Measurements from ENCODE around the gene RALGAPB.
"Not testable (repeated sequence)": the region's sequence is repeated elsewhere in the genome, so short reads cannot be mapped to it uniquely, and the experiment has no call there.

RALGAPB gene

DNA sequence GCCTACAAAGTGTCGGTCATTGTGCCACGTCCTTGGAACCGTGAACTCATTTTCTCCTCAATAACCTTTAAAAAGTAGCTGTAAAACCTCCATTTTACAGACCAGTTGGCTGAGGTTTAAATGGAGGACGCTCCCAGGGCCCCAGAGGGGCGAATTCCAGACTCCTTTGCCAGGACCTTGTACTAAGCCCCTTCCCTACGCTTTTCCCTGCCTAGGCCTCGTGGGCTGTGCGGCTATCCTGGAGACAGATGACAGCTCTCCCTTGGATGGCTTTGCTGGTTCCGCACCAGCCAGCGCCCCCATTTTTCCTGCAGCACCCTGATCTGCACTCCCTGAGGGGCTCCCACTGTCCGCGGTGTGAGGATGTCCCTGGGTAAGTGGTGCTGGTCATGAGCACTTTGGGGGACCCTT, 25.4 kb upstream of the RALGAPB start:
- DNase-seq (ENCODE audit: low spot score), result peak; percentile 48

- no peak for DNase-seq (ENCODE audit: low spot score)
These were observed 24.5 kb upstream of the RALGAPB start for GRCh38 chr20:38447931-38448675.

DNA sequence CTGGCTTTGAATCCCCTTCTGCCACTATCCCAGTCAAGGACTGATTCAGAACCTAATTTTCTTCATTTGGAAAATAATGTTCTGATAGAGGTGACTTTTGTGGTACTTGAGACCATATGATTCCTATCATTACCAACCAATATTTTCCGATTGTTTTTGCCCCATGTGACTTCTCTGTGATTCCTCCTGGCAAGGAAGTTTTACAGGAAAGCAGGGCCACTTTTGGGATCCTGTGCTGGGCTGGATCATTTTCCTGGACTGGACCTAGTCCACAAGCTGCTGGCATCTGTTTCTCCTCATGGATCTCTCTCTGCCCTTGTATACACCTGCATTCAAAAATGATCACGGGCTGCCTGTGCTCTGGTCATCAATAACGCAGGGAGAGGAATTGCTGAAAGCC, 23.6 kb upstream of the RALGAPB start:
- no peak for DNase-seq (ENCODE audit: low spot score)

DNA sequence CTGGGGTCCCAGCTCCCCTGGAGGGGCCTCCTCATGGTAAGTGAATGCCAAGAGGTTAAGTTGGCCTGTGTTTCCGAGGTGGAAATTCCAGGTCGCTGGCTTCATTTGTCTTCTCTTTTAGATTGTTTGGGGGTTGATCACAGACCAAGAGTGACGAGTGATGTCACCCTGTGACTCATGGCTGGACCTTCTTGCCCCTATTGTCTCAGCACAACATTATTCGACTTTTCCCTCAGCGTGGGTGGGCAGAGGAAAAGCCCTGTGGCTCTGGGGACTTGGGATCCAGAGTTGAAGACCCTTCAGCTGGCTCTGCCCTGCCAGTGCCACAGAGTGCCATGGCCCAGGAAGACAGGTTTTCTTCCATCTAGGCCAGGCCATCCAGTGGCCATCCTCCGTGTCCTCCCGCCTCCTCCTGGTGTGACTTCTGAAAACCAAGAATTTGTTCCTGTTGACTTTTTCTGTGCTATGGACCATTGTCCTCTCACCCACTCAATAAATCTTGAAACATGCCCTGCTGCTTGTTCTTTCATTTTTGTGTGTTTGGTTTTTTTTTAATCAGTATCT, 22.1 kb upstream of the RALGAPB start:
- no peak for DNase-seq (ENCODE audit: low spot score)

DNA sequence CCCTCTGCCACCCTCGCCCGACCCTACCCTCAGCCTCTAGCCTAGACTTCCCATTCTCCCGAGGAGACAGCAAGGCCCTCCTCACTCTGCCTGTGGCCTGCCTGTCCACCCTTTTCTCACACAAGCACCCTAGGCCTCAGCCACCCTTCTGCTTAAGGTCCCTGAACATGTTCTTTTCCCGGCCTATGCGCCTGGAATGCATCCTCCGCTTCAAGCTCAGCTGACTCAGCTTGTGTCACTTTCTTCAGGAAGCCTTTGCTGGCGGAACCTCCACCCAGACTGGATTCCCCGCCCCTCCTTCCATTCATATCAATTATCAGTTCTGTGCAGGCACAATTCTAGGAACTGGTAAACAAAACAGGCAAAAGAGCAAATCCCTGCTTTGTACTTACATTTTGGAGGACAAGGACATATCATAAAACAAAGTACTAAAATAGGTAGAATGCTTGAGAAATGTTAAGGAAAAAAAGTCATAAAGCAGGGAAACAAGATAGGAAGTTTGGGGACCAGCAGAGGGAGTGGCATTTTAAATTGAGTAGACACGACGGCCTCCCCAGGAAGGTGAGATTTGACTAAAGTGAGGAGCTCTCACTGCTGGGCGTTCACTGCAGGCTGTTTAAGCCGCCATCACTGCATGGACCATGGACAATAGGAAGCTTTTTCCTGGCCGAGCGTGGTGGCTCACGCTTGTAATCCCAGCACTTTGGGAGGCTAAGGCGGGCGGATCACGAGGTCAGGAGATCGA, 19.6 kb upstream of the RALGAPB start:
- no peak for DNase-seq (ENCODE audit: low spot score)

- no peak for DNase-seq (ENCODE audit: low spot score)
These were observed 18.7 kb upstream of the RALGAPB start for GRCh38 chr20:38453941-38454340.

- DNase-seq (ENCODE audit: low spot score), result no peak
These were observed 17.8 kb upstream of the RALGAPB start for GRCh38 chr20:38454556-38455473.

DNA sequence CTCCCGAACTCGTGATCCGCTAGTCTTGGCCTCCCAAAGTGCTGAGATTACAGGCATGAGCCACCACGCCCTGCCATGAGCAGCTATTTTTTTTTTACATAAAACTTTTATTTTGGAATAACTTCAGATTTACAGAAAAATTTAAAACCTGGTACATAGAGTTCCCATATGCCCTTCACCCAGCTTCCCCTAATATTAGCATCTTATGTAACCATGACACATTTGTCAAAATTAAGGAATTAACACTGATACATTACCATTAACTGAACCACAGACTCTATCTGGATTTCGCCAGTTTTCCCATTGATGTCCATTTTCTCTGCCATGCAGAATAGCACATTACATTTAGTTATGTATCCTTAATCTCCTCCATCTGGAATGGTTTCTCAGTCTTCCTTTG, 14.3 kb upstream of the RALGAPB start:
- no peak for DNase-seq (ENCODE audit: low spot score)

DNA sequence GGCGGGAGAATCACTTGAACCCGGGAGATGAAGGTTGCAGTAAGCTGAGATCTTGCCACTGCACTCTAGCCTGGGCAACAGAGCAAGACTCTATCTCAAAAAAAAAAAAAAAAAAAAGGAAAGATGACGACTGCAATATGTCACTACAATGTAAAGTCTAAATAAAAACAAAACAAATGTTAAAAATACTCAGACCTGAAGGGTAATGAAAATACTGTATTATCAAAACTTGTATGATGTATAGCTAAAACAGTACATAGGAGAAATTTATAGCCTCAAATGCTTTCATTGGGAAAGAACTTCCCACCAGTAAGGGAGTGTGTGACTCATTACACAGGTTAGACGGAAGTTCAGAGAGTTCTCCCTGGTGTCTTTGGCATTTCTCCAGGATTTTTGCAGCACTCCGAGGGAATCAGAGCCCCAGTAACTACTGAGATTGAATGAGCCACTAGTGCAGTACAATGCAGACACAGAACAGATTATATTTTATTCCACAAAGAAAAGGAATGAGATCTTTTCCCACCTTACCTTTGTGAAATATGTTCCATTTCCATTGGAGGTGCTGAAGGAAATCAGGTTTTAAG, 12.5 kb upstream of the RALGAPB start:
- no peak for DNase-seq (ENCODE audit: low spot score)

DNA sequence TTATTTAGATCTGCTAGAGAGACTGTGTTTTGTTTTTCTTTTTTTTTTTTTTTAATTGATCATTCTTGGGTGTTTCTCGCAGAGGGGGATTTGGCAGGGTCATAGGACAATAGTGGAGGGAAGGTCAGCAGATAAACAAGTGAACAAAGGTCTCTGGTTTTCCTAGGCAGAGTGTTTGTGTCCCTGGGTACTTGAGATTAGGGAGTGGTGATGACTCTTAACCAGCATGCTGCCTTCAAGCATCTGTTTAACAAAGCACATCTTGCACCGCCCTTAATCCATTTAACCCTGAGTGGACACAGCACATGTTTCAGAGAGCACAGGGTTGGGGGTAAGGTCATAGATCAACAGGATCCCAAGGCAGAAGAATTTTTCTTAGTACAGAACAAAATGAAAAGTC, 12.0 kb upstream of the RALGAPB start:
- DNase-seq (ENCODE audit: low spot score), result not testable (repeated sequence)

DNA sequence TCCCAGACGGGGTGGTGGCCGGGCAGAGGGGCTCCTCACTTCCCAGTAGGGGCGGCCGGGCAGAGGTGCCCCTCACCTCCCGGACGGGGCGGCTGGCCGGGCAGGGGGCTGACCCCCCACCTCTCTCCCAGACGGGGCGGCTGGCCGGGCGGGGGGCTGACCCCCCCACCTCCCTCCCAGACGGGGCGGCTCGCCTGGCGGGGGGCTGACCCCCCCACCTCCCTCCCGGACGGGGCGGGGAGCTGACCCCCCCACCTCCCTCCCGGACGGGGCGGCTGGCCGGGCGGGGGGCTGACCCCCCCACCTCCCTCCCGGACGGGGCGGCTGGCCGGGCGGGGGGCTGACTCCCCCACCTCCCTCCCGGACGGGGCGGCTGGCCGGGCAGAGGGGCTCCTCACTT, 11.5 kb upstream of the RALGAPB start:
- DNase-seq (ENCODE audit: low spot score), result not testable (repeated sequence)

GRCh38 chr20:38461569-38461968, 11.1 kb upstream of the RALGAPB start:
- DNase-seq (ENCODE audit: low spot score), result not testable (repeated sequence)

DNA sequence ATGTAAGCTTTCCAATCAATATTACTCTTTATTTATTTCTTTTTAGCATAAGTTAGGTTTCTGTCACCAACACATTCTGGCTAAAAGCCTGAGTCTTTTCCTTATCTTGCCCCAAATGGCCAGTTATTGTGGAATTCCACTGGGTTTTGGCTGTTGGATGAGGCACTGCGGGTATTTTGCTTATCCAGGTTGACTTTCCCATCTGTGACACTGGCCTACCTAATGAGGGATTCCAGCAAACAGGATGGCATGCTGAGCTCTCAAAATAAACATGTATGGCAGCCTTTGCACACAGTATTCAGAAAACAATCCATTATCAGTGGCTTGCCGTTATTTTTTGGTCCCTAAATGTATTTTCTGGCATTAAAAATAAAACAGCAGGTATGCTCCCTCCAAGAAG, 6.5 kb upstream of the RALGAPB start:
- DNase-seq (ENCODE audit: low spot score), result no peak

DNA sequence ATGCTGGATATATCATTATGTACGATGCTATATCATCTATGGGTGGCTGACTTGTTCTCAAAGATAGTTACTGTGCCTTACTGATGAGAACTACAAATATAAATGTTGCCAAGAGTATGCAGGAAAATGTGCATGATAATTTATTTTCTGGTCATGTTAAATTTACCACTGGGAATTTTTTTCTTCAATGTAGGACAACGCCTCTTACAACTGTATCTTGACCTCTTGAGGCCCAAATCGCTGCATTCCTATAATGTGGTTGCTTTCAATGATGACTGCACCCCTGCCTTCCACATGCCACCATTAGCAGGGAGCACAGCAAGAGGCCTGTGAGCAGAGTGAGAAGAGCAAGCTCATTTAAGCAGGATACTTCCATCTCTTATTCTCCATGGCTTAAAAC, 5.7 kb upstream of the RALGAPB start:
- DNase-seq (ENCODE audit: low spot score), result no peak

DNA sequence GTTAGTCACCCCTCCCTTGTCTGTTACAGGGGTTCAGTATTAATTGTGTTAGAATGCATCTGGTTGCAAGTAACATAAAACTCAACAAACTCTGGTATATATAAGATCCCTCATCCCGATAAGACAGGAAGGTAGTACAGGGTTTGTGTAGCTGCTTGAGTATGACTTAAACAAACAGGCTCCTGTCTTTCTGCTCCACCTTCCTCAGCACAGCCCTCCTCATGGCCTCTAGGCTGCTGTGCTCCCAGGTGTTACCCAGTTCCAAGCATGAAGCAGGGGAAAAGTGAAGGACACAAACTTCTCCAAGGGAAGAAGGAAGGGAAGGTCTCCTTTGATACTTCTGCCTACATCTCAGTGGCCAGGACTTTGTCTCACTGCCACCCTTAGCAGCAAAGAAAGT, 1.4 kb upstream of the RALGAPB start:
- DNase-seq (ENCODE audit: low spot score), result no peak

DNA sequence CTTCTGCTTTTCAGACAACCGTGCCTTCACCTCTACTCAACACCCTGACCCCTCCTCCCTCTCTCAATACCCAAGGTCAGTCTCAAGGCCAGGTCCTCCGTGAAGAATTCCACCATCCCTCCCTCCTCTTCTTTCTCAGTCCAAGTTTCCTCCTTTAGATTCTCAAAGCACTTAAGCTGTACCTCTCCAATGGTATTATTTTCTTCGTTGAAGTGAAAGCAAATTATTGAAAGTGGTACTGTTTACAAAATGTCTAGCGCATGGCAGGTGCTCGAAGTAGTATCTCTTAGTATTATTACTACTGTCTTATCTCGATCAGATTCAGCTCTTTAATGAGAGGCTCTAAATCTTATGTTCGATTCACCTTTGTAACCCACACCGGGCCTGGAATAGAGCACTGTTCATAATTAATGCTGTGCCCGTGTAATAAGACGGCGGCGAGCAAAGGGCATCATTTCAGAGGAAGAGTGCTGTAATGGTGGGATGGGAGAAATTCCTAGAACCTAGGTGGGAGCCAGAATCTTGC, 593 bp upstream of the RALGAPB start:
- DNase-seq (ENCODE audit: low spot score), result no peak

- DNase-seq (ENCODE audit: low spot score), result no peak
These were observed 738 bp downstream of the RALGAPB start for GRCh38 chr20:38473367-38473795.

- no peak for DNase-seq (ENCODE audit: low spot score)
These were observed 5.1 kb downstream of the RALGAPB start for GRCh38 chr20:38477747-38478146.

DNA sequence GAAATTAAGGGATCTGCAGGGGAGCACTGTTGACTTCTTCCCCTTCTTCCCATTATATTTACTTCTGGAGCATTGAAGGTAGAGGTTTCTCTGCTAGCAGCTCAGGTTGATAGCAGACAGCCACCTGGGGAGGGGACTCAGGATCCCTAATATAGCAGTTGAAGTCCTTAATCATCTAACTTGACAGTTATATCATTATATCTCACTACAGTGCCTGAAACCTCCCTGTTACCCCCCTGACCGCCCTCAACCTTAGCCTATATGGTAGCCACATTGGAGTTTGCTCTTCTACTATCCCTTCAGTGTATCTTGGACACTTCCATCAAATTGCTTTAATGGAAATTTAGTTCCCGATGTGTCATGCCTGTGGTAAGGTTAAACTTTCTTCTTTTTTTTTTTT, 7.0 kb downstream of the RALGAPB start:
- no peak for DNase-seq (ENCODE audit: low spot score)

- DNase-seq (ENCODE audit: low spot score), result no peak
These were observed 12.4 kb downstream of the RALGAPB start for GRCh38 chr20:38485041-38485440.

DNA sequence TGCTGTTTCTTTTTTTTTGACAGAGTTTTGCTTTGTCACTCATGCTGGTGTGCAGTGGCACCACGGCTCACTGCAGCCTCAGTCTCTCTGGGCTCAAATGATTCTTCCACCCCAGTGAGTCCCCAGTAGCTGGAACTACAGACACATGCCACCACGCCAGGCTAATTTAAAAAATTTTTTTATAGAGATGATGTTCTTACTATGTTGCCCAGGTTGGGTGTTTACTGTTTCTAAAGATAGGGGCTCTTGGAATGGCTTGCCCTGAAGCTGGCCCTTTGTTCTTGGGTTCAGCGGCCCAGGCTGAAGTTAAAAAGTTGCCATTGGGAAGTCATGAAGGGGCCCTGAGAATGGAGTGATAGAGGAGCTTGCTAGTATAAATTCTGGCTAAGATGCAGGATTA, 16.5 kb downstream of the RALGAPB start:
- no peak for DNase-seq (ENCODE audit: low spot score)
